Body of pancreas (tissue), 4 donors: ENCODE results near the gene EPHA10.

Experiments
- POLR2A ChIP-seq, 3 donors: fragments of 450-650 bp; IDR thresholded peaks; one replicate each; pipeline ENCODE4 v1.6.1; 2016; ENCODE audit warnings: antibody characterized with exemption in 3 of 3, mild to moderate bottlenecking in 2 of 3
- TF ChIP-seq, protein P1 (sequence below), 7 experiments: fragments of 450-650 bp in 4 of 7; fragments of 200-600 bp in 3 of 7; sonication (generic) in 3 of 7; IDR thresholded peaks; one replicate each; pipeline ENCODE4 v1.5.1; 2016 to 2019; ENCODE audit warnings: antibody characterized with exemption in 7 of 7

DNA sequence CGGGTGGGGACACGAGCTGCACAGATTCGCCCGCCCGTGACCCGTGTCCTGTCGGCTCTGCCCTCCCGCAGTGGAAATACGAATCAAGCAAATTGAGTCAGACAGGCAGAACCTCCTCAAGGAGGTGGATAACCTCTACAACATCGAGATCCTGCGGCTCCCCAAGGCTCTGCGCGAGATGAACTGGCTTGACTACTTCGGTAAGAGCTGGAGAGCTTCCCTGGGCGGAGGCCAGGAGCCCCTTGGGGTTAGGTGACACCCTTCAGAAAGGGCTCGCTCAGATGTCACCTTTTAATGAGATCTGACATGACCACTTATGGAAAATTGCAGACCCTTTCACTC lies 72.1 kb downstream of the EPHA10 start:
- no peak for TF ChIP-seq POLR2A (IDR thresholded peaks at IDR 0.05)
- TF ChIP-seq, protein P1, sequence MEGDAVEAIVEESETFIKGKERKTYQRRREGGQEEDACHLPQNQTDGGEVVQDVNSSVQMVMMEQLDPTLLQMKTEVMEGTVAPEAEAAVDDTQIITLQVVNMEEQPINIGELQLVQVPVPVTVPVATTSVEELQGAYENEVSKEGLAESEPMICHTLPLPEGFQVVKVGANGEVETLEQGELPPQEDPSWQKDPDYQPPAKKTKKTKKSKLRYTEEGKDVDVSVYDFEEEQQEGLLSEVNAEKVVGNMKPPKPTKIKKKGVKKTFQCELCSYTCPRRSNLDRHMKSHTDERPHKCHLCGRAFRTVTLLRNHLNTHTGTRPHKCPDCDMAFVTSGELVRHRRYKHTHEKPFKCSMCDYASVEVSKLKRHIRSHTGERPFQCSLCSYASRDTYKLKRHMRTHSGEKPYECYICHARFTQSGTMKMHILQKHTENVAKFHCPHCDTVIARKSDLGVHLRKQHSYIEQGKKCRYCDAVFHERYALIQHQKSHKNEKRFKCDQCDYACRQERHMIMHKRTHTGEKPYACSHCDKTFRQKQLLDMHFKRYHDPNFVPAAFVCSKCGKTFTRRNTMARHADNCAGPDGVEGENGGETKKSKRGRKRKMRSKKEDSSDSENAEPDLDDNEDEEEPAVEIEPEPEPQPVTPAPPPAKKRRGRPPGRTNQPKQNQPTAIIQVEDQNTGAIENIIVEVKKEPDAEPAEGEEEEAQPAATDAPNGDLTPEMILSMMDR (IDR thresholded peaks at IDR 0.05), result no peak
